Uterus (tissue), 2 donors: ENCODE results near the gene GRM1.

Experiments
- CTCF ChIP-seq, 4 experiments: fragments of 200-600 bp in 2 of 4; fragments of 450-650 bp in 2 of 4; sonication (generic) in 2 of 4; IDR thresholded peaks; one replicate each; pipeline ENCODE4 v1.5.1; 2016 to 2019; ENCODE audit warnings: antibody characterized with exemption in 4 of 4, mild to moderate bottlenecking in 2 of 4, moderate library complexity in 1 of 4
- POLR2A ChIP-seq, 2 donors: fragments of 450-650 bp; IDR thresholded peaks; one replicate each; pipeline ENCODE4 v1.6.1; 2016; ENCODE audit warnings: antibody characterized with exemption in 2 of 2, mild to moderate bottlenecking in 1 of 2, moderate library complexity in 1 of 2

GRCh38 chr6:146305092-146305491, 276.2 kb downstream of the GRM1 start:
- TF ChIP-seq CTCF (IDR thresholded peaks at IDR 0.05) = no peak
- TF ChIP-seq POLR2A (IDR thresholded peaks at IDR 0.05) = no peak
